HG03103 (cell line): ENCODE measurements around the gene TRIP12.
A peak's percentile ranks its signal among the peaks of the same experiment; 100 is the strongest.
"Not testable (repeated sequence)": the region's sequence is repeated elsewhere in the genome, so short reads cannot be mapped to it uniquely, and the experiment has no call there.

ENCODE experiments used
- ATAC-seq: cut with Tn5 transposase; IDR thresholded peaks from one replicate; pipeline ENCODE4 v1.9.1; 2021; ENCODE audit warnings: low read depth; ENCODE audit not compliant: unreplicated experiment

The TRIP12 gene

GRCh38 chr2:229921892-229922448 is at the start of gene TRIP12:
TRIP12 (minus strand) TSS chr2:229922009; CDS start chr2:229880079, 41,930 bp downstream.
- peak; percentile 71 for ATAC-seq

- ATAC-seq: no peak
These were observed 49.5 kb upstream of the TRIP12 start for GRCh38 chr2:229971298-229971790.

GRCh38 chr2:229970406-229970805 is 48.6 kb upstream of the TRIP12 start:
- ATAC-seq: no peak

DNA sequence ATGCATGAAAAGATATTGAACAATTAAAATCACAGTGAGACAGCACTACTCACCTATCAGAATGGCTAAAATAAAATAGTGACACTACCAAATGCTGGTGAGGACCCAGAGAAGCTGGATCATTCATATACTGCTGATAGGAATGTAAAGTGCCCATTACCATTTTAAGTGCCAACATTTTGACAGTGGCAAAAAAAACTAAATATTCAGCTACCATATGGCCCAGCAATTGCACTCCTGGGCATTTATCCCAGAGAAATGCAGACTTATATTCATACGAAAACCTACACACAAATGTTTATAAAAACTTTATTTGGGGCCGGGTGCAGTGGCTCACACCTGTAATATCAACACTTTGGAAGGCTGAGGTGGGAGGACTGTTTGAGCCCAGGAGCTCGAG is 48.1 kb upstream of the TRIP12 start:
- no peak for ATAC-seq

GRCh38 chr2:229963596-229963995 is 41.8 kb upstream of the TRIP12 start:
- not testable (repeated sequence) for ATAC-seq

DNA sequence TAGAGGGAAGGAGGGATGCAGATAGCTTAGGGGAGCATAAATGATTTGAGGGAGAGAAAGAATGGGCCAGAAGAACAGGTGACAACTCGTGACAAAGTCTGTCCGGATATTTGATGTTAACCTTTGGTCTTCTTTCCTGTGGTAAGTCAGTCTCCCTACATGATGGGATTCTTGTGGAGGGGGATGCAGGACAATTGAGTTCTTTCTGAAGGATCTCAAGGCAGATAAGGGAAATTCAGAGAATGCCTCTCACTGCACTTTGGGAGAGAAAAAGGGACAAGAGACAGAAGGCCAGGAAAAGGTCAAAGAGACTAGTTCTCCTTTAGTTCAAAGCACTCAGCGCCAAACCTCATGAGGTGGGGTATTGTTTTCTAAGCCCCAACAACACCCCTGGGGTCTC is 34.7 kb upstream of the TRIP12 start:
- no peak for ATAC-seq

DNA sequence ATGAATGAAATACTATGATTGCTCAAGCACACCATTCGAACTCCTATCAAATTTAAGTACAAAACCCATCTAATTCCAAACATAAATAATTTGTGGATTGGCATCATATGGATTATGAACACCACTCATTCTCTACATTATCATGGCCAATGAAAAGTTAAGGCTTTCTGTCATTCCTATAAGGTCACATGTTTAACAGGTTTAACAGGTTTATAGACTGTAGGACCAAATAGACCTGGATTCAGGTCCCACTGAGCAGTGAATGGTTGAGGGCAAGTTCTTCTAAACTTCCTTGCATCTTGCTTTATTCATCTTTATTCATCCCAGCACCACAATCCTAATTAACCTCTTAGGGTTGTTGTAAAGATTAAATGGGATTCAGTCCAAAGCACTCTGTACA is 33.9 kb upstream of the TRIP12 start:
- no peak for ATAC-seq

- ATAC-seq: no peak
These were observed 30.5 kb upstream of the TRIP12 start for GRCh38 chr2:229952256-229952835.

- peak; percentile 83 for ATAC-seq
These were observed 25.7 kb upstream of the TRIP12 start for GRCh38 chr2:229947544-229947943.

DNA sequence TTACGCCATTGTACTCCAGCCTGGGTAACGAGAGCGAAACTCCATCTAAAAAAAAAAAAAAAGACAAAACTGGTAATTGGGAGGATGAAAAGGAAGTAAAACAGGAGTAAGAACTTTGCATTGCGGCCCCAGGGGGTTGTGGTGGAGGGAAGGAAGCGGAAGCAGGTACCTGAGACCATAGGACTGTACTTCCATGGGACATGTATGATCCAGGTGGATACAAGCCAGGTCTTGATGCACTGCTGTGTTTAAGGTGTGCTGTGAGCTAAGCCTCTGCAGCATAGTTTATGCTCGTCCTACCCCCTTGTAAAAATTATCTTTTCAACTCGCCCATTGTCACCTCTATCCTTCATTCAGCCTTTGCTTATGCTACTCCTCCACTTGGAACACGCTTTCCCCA is 24.2 kb upstream of the TRIP12 start:
- ATAC-seq: no peak

- no peak for ATAC-seq
These were observed 22.1 kb upstream of the TRIP12 start for GRCh38 chr2:229943770-229944449.

DNA sequence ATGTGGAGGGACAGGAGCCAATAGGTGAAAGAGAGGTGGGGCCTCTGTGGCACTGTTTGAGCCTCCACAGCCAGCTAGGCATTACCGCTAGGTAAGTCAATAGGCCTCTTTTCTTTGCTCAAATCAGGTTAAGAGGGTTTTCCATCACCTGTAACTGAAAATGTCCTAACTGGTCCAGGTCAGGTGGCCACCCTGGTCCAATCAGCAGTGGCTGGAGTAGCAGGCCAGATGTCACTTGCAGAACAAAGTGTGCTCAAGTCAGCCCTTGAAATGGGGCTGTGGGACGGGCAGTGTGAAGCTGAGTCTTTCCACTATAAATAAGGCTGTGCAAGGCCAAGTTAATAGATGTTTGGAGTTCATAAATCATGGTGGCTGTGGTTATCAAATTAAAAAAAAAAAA is 21.4 kb upstream of the TRIP12 start:
- ATAC-seq: no peak

DNA sequence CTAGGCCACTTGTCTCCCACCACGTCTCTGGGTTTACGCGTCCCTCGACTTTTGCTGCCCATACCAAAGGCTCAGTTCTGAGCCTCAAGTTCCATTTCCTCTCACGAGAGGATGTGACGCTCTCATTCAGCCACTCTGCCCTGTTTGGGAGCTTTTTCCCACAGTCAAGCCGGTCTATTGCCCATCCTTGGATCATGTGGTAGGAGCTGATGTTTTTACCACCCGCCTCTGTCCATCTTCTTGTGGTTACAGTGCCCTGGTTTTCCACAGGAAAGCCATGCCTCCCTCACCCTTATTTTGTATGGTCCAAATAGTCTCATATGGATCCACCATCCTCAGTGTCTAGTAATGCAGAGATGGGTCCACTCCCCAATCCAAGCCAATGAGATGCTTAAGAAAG is 20.9 kb upstream of the TRIP12 start:
- ATAC-seq: no peak

- no peak for ATAC-seq
These were observed 15.7 kb upstream of the TRIP12 start for GRCh38 chr2:229937537-229937936.

DNA sequence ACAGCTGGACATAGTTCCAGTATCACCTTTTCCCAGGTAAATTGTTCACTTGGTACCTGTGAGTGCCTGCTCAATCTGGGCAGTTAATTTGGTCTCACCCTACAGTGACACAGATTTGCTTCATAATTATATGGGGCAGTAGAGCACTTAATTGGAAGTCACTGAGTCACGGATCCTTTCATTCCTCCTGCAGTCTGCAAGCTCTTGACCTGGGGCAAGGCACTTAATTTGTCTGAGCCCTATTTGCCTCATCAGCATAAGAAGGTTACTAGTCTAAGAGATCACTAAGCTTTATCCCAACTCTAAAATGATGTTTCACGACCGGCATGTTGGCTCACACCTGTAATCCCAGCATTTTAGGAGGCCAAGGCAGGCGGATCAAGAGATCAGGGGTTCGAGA is 9.4 kb upstream of the TRIP12 start:
- no peak for ATAC-seq

- ATAC-seq: no peak
These were observed 8.8 kb upstream of the TRIP12 start for GRCh38 chr2:229930656-229931055.

- ATAC-seq: no peak
These were observed 6.1 kb upstream of the TRIP12 start for GRCh38 chr2:229927817-229928321.

- ATAC-seq: no peak
These were observed 3.4 kb upstream of the TRIP12 start for GRCh38 chr2:229925201-229925600.

- ATAC-seq: not testable (repeated sequence)
These were observed 2.7 kb upstream of the TRIP12 start for GRCh38 chr2:229924541-229924940.

DNA sequence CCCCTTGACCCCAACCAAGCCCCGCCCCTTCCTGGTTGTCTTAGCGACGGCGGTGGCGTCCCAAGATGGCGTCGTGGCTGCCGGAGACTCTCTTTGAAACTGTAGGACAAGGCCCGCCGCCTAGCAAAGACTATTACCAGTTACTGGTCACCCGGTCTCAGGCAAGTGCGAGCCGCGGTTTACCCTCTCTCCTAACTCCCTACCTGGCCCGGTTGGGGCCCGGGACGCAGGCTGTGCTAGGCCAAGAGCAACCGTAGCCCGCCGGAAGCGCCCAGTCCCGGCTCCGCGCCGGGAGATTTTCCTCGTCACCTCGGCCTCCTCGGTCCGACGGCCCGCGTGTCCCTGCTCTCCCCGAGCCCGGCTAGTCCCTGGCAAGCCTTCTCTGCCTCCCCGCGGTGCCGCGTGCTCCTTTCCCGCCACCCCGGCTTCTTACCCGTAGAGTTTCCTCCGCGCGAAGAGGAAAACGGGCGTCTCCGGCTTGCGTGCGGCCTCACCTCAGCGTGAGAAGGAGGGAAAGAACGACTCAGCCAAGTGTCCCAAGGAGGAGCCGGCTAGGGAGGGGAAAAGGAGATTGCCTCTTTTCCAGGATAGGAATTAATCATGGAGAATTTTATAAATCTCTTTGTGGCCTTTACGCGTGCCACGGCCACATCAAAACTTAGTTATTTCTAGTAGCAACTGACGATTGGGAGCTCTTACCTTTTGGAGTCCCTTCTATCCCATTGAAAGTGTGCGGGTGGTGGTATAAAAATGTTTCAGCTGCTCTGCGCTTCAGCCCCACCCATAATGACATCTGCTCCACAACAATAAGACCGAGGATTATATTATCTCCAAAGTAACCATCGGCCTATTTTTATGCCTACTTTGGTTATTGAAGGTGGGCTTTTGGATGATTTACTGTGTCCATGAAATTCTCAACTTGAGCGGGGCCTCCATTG is 909 bp upstream of the TRIP12 start, which contains the start of gene FBXO36:
Gene FBXO36 (plus strand): TSS at position 55 of the 938 bp plus-strand sequence. CDS start 11 bp downstream, at position 66.
- peak; percentile 58 for ATAC-seq
